ENCODE results near the gene CAMSAP2. TPM values are rescaled to one million over a fixed set of nuclear protein-coding genes. Genes with fewer than 3 reads are reported as not detected.

Gene CAMSAP2
- total and polyA plus RNA-seq, 12 donors, result 7.0 to 47.1 (median 38.1) TPM

GRCh38 chr1:200708161-200708560, 30.5 kb upstream of the CAMSAP2 start:
- TF ChIP-seq CTCF (IDR thresholded peaks at IDR 0.05), result no peak
- intact Hi-C loops (cut with DNase I), result no loop called here
- Histone ChIP-seq H3K36me3 (no peaks in the 10 kb centered on the region), H3K4me3 (no peak overlapping the region), H3K27me3 (no peaks in the 10 kb centered on the region), H3K9me3 (no peaks in the 10 kb centered on the region), H3K4me1 (no peaks in the 10 kb centered on the region), H3K27ac (no peak overlapping the region)
- DNase-seq (no peak), ATAC-seq (no peak)

- Histone ChIP-seq H3K27ac (no peak overlapping the region), H3K27me3 (no peaks in the 10 kb centered on the region), H3K36me3 (no peaks in the 10 kb centered on the region), H3K4me1 (no peaks in the 10 kb centered on the region), H3K4me3 (no peak overlapping the region), H3K9me3 (no peaks in the 10 kb centered on the region)
- ATAC-seq (no peak), DNase-seq (no peak)
- WGBS, 2 donors, result 79 to 83% methylated on average over 1 of the region's 1 CpG
- intact Hi-C loops (cut with DNase I), result no loop called here
- TF ChIP-seq CTCF (IDR thresholded peaks at IDR 0.05), result no peak
Measured at GRCh38 chr1:200708769-200709168, 29.9 kb upstream of the CAMSAP2 start.

GRCh38 chr1:200710166-200710565, 28.5 kb upstream of the CAMSAP2 start:
- no peak overlapping the region for H3K27ac ChIP-seq
- H3K27me3 ChIP-seq, result no peaks in the 10 kb centered on the region
- H3K4me1 ChIP-seq, result no peaks in the 10 kb centered on the region
- H3K9me3 ChIP-seq, result no peaks in the 10 kb centered on the region
- no peak for DNase-seq
- no peaks in the 10 kb centered on the region for H3K36me3 ChIP-seq
- 79 to 80% methylated on average over 2 of the region's 2 CpGs for WGBS, 2 donors
- intact Hi-C loops (cut with DNase I), result no loop called here
- no peak overlapping the region for H3K4me3 ChIP-seq
- no peak for ATAC-seq
- no peak for TF ChIP-seq CTCF (IDR thresholded peaks at IDR 0.05)

- intact Hi-C loops (cut with DNase I), result no loop called here
- Histone ChIP-seq H3K27me3 (peaks cover 0 to 4% (median 0%) of the 10 kb centered on the region in 7 donors), H3K4me1 (no peaks in the 10 kb centered on the region), H3K4me3 (no peak overlapping the region), H3K27ac (no peak overlapping the region), H3K9me3 (no peaks in the 10 kb centered on the region), H3K36me3 (no peaks in the 10 kb centered on the region)
- ATAC-seq, result no peak
- no peak for DNase-seq
- 85 to 87% methylated on average over 2 of the region's 2 CpGs for WGBS, 2 donors
- no peak for TF ChIP-seq CTCF (IDR thresholded peaks at IDR 0.05)
Measured at GRCh38 chr1:200714504-200715187, 24.0 kb upstream of the CAMSAP2 start.
